ENCODE measurements around the gene SLC25A51. TPM values are rescaled to one million over a fixed set of nuclear protein-coding genes. Genes with fewer than 3 reads are reported as not detected.

Gene SLC25A51
- total RNA-seq, 1 experiment from 2014 or later: 23.4 TPM

DNA sequence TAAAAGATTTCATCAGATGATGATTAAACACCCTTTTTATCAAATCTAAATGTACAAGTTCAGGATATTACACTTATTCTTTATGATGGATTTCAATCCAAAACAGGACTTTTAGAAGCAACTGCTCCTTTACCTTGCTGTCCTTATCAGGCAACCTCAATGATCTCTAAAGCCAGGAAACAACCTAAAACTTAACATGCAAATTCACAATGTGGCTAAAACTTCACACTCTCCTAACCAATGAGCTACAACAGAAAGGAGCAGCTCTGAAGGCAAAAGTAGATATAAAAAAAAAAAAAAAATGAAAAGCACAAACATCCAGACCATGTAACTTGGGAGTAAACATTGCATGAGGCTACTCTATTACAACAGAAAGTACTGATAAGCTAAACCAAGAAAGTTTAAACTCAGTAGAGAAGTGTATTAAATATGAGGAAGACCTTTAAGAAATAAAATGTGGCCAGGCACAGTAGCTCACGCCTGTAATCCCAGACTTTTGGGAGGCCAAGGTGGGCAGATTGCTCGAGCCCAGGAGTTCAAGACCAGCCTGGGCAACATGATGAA lies 22.9 kb downstream of the SLC25A51 start:
- Histone ChIP-seq H3K4me3 (ENCODE audit: low read depth in 2 of 2, low read length in 2 of 2) (no peak overlapping the region), H3K36me3 (ENCODE audit: control insufficient read depth, insufficient read depth, low read length) (no peaks in the 10 kb centered on the region), H3K9me3 (ENCODE audit: control insufficient read depth, insufficient read depth, low read depth, low read length) (no peaks in the 10 kb centered on the region; the same call in 1 of the 2 replicates), H3K27ac (ENCODE audit: low read length) (no peak overlapping the region), H3K4me1 (ENCODE audit: control insufficient read depth, insufficient read depth, low read length) (no peaks in the 10 kb centered on the region), H3K27me3 (ENCODE audit: control insufficient read depth, insufficient read depth, low read length) (no peaks in the 10 kb centered on the region)
- intact Hi-C loops (cut with micrococcal nuclease; ENCODE audit: unreplicated experiment) (no loop called here), in situ Hi-C loops (cut with HindIII; ENCODE audit: low pct_unique_long_range_greater_than_20kb, low sequenced_read_pairs) (no loop called here)
- no TSS peak for BruUV-seq (replicated peaks)
- ChIA-PET POLR2A (interaction anchor here (0.6 kb wide), 1 partner anchor 22 kb away, joined by 3 read pairs; no protein-coding TSS in a partner anchor), CTCF (no interaction called here)
- TF ChIP-seq SIN3A (IDR thresholded peaks at IDR 0.05; ENCODE audit: borderline replicate concordance, insufficient read depth, low read depth, low read length) (no peak), TCF7L2 (IDR thresholded peaks at IDR 0.05; ENCODE audit: low read depth, low read length) (no peak), POLR2AphosphoS5 (IDR thresholded peaks at IDR 0.05; ENCODE audit: low read depth, low read length) (no peak), CTCF (IDR thresholded peaks at IDR 0.05) (no peak)
- TF ChIP-seq, protein P1, sequence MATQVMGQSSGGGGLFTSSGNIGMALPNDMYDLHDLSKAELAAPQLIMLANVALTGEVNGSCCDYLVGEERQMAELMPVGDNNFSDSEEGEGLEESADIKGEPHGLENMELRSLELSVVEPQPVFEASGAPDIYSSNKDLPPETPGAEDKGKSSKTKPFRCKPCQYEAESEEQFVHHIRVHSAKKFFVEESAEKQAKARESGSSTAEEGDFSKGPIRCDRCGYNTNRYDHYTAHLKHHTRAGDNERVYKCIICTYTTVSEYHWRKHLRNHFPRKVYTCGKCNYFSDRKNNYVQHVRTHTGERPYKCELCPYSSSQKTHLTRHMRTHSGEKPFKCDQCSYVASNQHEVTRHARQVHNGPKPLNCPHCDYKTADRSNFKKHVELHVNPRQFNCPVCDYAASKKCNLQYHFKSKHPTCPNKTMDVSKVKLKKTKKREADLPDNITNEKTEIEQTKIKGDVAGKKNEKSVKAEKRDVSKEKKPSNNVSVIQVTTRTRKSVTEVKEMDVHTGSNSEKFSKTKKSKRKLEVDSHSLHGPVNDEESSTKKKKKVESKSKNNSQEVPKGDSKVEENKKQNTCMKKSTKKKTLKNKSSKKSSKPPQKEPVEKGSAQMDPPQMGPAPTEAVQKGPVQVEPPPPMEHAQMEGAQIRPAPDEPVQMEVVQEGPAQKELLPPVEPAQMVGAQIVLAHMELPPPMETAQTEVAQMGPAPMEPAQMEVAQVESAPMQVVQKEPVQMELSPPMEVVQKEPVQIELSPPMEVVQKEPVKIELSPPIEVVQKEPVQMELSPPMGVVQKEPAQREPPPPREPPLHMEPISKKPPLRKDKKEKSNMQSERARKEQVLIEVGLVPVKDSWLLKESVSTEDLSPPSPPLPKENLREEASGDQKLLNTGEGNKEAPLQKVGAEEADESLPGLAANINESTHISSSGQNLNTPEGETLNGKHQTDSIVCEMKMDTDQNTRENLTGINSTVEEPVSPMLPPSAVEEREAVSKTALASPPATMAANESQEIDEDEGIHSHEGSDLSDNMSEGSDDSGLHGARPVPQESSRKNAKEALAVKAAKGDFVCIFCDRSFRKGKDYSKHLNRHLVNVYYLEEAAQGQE (IDR thresholded peaks at IDR 0.05; ENCODE audit: insufficient read depth in 1 of 2, low read depth in 2 of 2, low read length in 1 of 2): no peak
- ATAC-seq: no peak
- DNase-seq (ENCODE audit: low read depth, low spot score): no peak

DNA sequence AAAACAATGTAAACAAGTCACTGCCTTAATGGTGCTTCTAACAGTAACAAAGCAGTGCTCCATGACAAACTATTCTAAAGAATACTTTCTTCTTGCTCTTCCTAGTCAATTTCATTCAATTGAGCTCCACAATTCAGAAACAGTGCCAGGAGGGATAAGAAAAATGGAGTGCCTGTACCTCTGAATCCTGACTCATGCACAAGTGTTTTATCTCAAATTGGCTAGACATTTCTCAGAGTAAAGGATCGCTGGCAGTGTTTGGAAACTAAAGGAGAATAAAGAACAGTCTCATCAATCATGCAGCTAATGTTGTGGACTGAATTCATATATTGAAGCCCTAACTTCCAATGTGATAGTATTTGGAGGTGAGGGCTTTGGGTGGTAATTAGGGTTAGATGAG lies 27.6 kb downstream of the SLC25A51 start:
- DNase-seq (ENCODE audit: low read depth, low spot score) (no peak), ATAC-seq (no peak)
- H3K9me3 ChIP-seq (ENCODE audit: control insufficient read depth, insufficient read depth, low read depth, low read length): no peaks in the 10 kb centered on the region; the same call in 1 of the 2 replicates
- ChIA-PET POLR2A (no interaction called here), CTCF (no interaction called here)
- intact Hi-C loops (cut with micrococcal nuclease; ENCODE audit: unreplicated experiment) (no loop called here), in situ Hi-C loops (cut with HindIII; ENCODE audit: low pct_unique_long_range_greater_than_20kb, low sequenced_read_pairs) (no loop called here)
- H3K4me1 ChIP-seq (ENCODE audit: control insufficient read depth, insufficient read depth, low read length): no peaks in the 10 kb centered on the region
- H3K27ac ChIP-seq (ENCODE audit: low read length): no peak overlapping the region
- H3K36me3 ChIP-seq (ENCODE audit: control insufficient read depth, insufficient read depth, low read length): no peaks in the 10 kb centered on the region
- TF ChIP-seq CTCF (IDR thresholded peaks at IDR 0.05): no peak
- H3K4me3 ChIP-seq (ENCODE audit: low read depth in 2 of 2, low read length in 2 of 2): no peak overlapping the region
- no peaks in the 10 kb centered on the region for H3K27me3 ChIP-seq (ENCODE audit: control insufficient read depth, insufficient read depth, low read length)
- no TSS peak for BruUV-seq (replicated peaks)
